Measurements from ENCODE around the gene MCM6. TPM values are rescaled to one million over a fixed set of nuclear protein-coding genes. Genes with fewer than 3 reads are reported as not detected.
"Not testable (repeated sequence)": the region's sequence is repeated elsewhere in the genome, so short reads cannot be mapped to it uniquely, and the experiment has no call there.

The MCM6 gene
- total RNA-seq, 1 donor from 2014 or later = 9.6 TPM

DNA sequence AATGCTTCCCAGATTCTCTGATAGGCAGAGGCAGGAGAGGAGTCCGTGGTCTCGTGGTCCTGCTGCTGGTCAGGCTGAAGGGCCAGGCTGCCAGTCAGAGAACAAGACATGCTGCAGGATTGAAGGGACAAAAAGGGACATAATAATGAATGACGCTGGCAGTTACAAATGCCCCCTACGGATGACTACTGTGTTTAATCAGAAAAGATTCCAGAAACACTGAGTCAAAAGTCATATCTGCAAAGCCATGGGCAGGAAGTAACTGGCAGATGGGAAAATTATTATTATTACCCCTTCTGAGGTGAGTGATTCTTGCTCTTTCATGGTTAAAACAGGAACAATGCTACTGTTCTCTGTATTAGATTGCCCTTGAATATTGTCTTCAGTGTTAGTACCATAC lies 58.3 kb downstream of the MCM6 start:
- intact Hi-C loops (cut with DNase I) = no loop called here

DNA sequence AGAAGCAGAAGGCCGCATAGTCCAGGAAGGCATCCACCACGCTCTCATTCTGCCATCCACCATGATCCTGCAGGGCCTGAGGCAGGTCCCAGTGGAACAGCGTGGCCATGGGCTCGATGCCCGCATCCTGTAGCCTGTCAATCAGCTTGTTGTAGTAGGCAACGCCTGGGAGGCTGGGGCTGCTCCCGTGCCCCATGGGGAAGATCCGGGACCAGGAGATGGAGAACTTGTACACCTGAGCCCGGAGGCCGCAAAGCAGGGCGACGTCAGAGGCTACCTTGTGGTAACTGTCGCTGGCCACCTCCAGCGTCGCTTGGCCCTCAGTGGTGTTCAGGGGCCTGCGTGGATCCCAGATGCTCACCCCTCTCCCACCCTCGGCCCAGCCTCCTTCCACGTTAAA lies 58.8 kb downstream of the MCM6 start:
- TF ChIP-seq POLR2A (IDR thresholded peaks at IDR 0.05) (no peak), POLR2AphosphoS5 (IDR thresholded peaks at IDR 0.05; ENCODE audit: insufficient read depth in 1 of 2, low read depth in 1 of 2) (no peak)
- TF ChIP-seq, protein P1, sequence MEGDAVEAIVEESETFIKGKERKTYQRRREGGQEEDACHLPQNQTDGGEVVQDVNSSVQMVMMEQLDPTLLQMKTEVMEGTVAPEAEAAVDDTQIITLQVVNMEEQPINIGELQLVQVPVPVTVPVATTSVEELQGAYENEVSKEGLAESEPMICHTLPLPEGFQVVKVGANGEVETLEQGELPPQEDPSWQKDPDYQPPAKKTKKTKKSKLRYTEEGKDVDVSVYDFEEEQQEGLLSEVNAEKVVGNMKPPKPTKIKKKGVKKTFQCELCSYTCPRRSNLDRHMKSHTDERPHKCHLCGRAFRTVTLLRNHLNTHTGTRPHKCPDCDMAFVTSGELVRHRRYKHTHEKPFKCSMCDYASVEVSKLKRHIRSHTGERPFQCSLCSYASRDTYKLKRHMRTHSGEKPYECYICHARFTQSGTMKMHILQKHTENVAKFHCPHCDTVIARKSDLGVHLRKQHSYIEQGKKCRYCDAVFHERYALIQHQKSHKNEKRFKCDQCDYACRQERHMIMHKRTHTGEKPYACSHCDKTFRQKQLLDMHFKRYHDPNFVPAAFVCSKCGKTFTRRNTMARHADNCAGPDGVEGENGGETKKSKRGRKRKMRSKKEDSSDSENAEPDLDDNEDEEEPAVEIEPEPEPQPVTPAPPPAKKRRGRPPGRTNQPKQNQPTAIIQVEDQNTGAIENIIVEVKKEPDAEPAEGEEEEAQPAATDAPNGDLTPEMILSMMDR (IDR thresholded peaks at IDR 0.05) = no peak
- H3K9me3 ChIP-seq = no peaks in the 10 kb centered on the region
- DNase-seq (ENCODE audit: extremely low spot score in 2 of 2) = no peak
- H3K4me1 ChIP-seq = no peaks in the 10 kb centered on the region
- no peak overlapping the region for H3K27ac ChIP-seq
- H3K36me3 ChIP-seq = no peaks in the 10 kb centered on the region
- no peak overlapping the region for H3K4me3 ChIP-seq
- intact Hi-C loops (cut with DNase I) = no loop called here
- no peaks in the 10 kb centered on the region for H3K27me3 ChIP-seq

More for the DNA sequence above, 58.3 kb downstream of the MCM6 start:
- Histone ChIP-seq H3K27me3 (no peaks in the 10 kb centered on the region), H3K4me1 (no peaks in the 10 kb centered on the region), H3K27ac (no peak overlapping the region), H3K36me3 (no peaks in the 10 kb centered on the region), H3K9me3 (no peaks in the 10 kb centered on the region), H3K4me3 (no peak overlapping the region)
- DNase-seq (ENCODE audit: extremely low spot score in 2 of 2) = no peak
- TF ChIP-seq POLR2A (IDR thresholded peaks at IDR 0.05) = no peak

DNA sequence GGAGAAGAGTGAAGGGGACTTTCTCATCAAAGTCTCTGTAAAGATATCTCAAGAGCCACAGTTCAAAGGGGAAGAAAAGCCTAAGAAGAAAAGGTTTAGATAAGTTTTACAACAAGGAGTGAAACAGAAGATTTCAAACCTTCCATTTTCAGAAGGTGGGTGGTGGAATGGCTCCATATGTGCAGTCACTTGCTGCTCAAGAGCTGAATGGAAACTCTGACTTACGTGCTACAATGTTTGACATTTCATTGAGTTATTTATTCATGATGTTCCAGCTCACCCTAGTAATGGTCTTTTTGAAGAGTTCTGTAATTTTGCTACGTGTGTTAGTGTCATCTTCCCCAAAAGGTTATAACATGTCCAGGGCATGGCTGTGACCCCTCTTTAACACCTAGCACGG lies 61.0 kb downstream of the MCM6 start:
- H3K4me1 ChIP-seq = no peaks in the 10 kb centered on the region
- H3K27me3 ChIP-seq = no peaks in the 10 kb centered on the region
- no peaks in the 10 kb centered on the region for H3K36me3 ChIP-seq
- no peak for DNase-seq (ENCODE audit: extremely low spot score in 2 of 2)
- no peaks in the 10 kb centered on the region for H3K9me3 ChIP-seq
- no peak overlapping the region for H3K4me3 ChIP-seq
- intact Hi-C loops (cut with DNase I) = no loop called here
- no peak overlapping the region for H3K27ac ChIP-seq
- TF ChIP-seq POLR2A (IDR thresholded peaks at IDR 0.05) (no peak), POLR2AphosphoS5 (IDR thresholded peaks at IDR 0.05; ENCODE audit: insufficient read depth in 1 of 2, low read depth in 1 of 2) (no peak)
- TF ChIP-seq, protein P1 (IDR thresholded peaks at IDR 0.05) = no peak

DNA sequence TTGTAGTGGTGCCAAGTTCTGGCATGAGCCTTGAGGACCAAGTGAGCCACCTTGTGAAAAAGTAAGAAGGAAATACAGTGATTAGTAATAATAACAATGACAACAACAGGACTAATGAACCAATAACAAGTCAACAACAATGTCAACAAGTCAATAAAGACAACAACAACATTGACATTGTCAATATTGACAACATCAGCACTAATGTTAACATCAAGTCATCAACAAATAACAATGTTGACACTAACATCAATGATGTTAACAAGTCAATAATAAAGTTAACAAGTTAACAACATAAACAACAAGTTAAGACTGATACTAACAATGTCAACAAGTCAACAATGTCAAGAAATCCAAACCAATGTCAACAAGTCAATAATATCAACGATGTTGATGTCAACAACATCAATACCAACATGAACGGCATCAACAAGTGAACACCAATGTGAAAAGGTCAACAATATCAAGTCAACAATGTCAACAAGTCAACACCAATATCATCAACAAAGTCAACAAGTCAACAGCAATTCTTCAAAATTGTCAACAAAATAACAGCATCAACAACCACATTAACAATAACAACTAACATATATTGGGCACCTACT lies 63.2 kb downstream of the MCM6 start:
- TF ChIP-seq, protein P1 (IDR thresholded peaks at IDR 0.05) = no peak
- TF ChIP-seq POLR2AphosphoS5 (IDR thresholded peaks at IDR 0.05; ENCODE audit: insufficient read depth in 1 of 2, low read depth in 1 of 2) = no peak
- no peak for TF ChIP-seq POLR2A (IDR thresholded peaks at IDR 0.05)
- Histone ChIP-seq H3K4me1 (no peaks in the 10 kb centered on the region), H3K9me3 (no peaks in the 10 kb centered on the region), H3K36me3 (no peaks in the 10 kb centered on the region), H3K27ac (no peak overlapping the region), H3K4me3 (no peak overlapping the region), H3K27me3 (no peaks in the 10 kb centered on the region)
- no peak for DNase-seq (ENCODE audit: extremely low spot score in 2 of 2)
- intact Hi-C loops (cut with DNase I) = no loop called here

DNA sequence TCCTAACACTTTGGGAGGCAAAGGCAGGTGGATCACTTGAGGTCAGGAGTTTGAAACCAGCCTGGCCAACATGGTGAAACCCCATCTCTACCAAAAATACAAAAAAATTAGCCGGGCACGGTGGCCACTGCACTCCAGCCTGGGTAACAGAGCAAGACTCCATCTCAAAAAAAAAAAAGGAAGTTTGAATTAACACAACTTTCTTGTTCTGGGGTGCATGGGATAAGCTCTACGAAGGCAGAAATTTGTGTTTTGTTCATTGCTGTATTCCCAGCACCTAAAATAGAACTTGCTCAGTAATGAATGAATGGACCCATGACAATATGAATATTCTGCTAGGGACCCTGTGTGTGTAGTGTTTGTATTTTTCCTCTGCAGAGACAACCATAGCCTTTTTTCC lies 68.4 kb downstream of the MCM6 start:
- H3K4me3 ChIP-seq; H3K9me3 ChIP-seq; DNase-seq (ENCODE audit: extremely low spot score in 2 of 2); H3K36me3 ChIP-seq; intact Hi-C loops (cut with DNase I); H3K27me3 ChIP-seq; H3K4me1 ChIP-seq; H3K27ac ChIP-seq: not testable (repeated sequence)

DNA sequence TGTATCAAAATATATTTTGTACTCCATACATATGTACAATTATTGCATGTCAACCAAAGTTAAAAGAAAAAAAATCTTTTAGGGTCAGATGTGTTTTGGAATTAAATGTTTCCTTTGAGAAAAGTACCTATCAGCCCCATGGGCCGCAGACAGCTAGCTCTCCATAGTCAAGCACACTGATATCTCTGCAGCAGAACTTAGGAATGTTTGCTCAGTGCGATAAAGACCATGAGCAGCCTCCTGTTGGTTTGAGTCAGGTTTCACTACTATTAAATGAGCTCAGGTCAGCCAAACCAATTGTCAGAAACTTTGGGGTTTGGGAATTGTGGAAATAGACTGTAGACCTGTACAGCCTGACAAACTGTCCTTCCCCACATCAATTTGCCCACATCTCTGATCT lies 73.0 kb downstream of the MCM6 start:
- Histone ChIP-seq H3K27ac (no peak overlapping the region), H3K36me3 (no peaks in the 10 kb centered on the region), H3K27me3 (no peaks in the 10 kb centered on the region), H3K9me3 (no peaks in the 10 kb centered on the region), H3K4me3 (no peak overlapping the region), H3K4me1 (no peaks in the 10 kb centered on the region)
- intact Hi-C loops (cut with DNase I) = no loop called here
- no peak for DNase-seq (ENCODE audit: extremely low spot score in 2 of 2)
- TF ChIP-seq, protein P1 (IDR thresholded peaks at IDR 0.05) = no peak
- TF ChIP-seq POLR2AphosphoS5 (IDR thresholded peaks at IDR 0.05; ENCODE audit: insufficient read depth in 1 of 2, low read depth in 1 of 2) (no peak), POLR2A (IDR thresholded peaks at IDR 0.05) (no peak)
